ENCODE measurements around the gene ELOF1. TPM values are rescaled to one million over a fixed set of nuclear protein-coding genes. Genes with fewer than 3 reads are reported as not detected.
"Not testable (repeated sequence)": the region's sequence is repeated elsewhere in the genome, so short reads cannot be mapped to it uniquely, and the experiment has no call there.

The ELOF1 gene
- total RNA-seq, 1 donor from 2014 or later, result 28.0 TPM

- Histone ChIP-seq H3K4me1 (no peaks in the 10 kb centered on the region), H3K9me3 (no peaks in the 10 kb centered on the region), H3K27me3 (no peaks in the 10 kb centered on the region), H3K4me3 (no peak overlapping the region), H3K36me3 (no peaks in the 10 kb centered on the region), H3K27ac (no peak overlapping the region)
- intact Hi-C loops (cut with DNase I), result no loop called here
- TF ChIP-seq POLR2AphosphoS5 (IDR thresholded peaks at IDR 0.05; ENCODE audit: insufficient read depth in 1 of 2, low read depth in 1 of 2) (no peak), POLR2A (IDR thresholded peaks at IDR 0.05) (no peak), CTCF (IDR thresholded peaks at IDR 0.05) (no peak)
- DNase-seq (ENCODE audit: extremely low spot score in 2 of 2), result no peak
Observed at GRCh38 chr19:11570039-11570462, 11.0 kb upstream of the ELOF1 start.

GRCh38 chr19:11566164-11566563 is 7.1 kb upstream of the ELOF1 start:
- no peak for DNase-seq (ENCODE audit: extremely low spot score in 2 of 2)
- Histone ChIP-seq H3K27me3 (no peaks in the 10 kb centered on the region), H3K9me3 (no peaks in the 10 kb centered on the region), H3K4me1 (no peaks in the 10 kb centered on the region), H3K27ac (no peak overlapping the region), H3K4me3 (no peak overlapping the region), H3K36me3 (no peaks in the 10 kb centered on the region)
- intact Hi-C loops (cut with DNase I), result no loop called here
- TF ChIP-seq CTCF (IDR thresholded peaks at IDR 0.05), result no peak
- no peak for TF ChIP-seq POLR2AphosphoS5 (IDR thresholded peaks at IDR 0.05; ENCODE audit: insufficient read depth in 1 of 2, low read depth in 1 of 2)
- TF ChIP-seq POLR2A (IDR thresholded peaks at IDR 0.05), result no peak

GRCh38 chr19:11565649-11565980 is 6.6 kb upstream of the ELOF1 start:
- H3K4me3 ChIP-seq; H3K9me3 ChIP-seq; DNase-seq (ENCODE audit: extremely low spot score in 2 of 2); H3K27me3 ChIP-seq; H3K4me1 ChIP-seq; intact Hi-C loops (cut with DNase I); H3K27ac ChIP-seq; H3K36me3 ChIP-seq: not testable (repeated sequence)

DNA sequence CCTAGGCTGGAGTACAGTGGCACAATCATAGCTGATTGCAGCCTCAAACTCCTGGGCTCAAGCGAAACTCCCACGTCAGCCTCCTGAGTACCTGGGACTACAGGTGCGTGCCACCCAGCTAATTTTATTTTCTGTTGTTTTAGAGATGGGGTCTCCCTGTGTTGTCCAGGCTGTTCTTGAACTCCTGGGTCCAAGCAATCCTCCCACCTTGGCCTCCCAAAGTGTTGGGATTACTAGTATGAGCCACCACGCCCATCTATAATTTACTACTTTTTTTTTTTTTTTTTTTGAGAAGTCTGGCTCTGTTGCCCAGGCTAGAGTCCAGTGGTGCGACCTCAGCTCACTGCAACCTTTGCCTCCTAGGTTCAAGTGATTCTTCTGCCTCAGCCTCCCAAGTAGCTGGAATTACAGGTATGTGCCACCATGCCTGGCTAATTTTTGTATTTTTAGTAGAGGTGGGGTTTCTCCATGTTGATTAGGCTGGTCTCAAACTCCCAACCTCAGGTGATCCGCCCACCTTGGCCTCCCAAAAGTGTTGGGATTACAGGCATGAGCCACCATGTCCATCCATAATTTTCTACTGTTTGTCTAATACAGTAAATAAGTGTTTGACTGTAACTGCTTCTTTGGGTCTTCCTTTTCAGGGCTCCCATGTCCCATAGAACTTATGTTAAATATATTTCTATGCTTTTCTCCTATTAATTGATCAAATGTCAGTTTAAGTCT is 5.2 kb upstream of the ELOF1 start:
- H3K9me3 ChIP-seq; DNase-seq (ENCODE audit: extremely low spot score in 2 of 2); H3K27me3 ChIP-seq; H3K36me3 ChIP-seq; H3K4me3 ChIP-seq; H3K27ac ChIP-seq; intact Hi-C loops (cut with DNase I): not testable (repeated sequence)
- H3K4me1 ChIP-seq, result peaks cover 13% of the 10 kb centered on the region

- TF ChIP-seq CTCF (IDR thresholded peaks at IDR 0.05), result no peak
- no peak for TF ChIP-seq POLR2A (IDR thresholded peaks at IDR 0.05)
- TF ChIP-seq POLR2AphosphoS5 (IDR thresholded peaks at IDR 0.05; ENCODE audit: insufficient read depth in 1 of 2, low read depth in 1 of 2), result no peak
- intact Hi-C loops (cut with DNase I), result no loop called here
- peaks cover 14% of the 10 kb centered on the region for H3K4me1 ChIP-seq
- H3K27ac ChIP-seq, result no peak overlapping the region
- no peaks in the 10 kb centered on the region for H3K9me3 ChIP-seq
- no peak overlapping the region for H3K4me3 ChIP-seq
- no peaks in the 10 kb centered on the region for H3K27me3 ChIP-seq
- no peaks in the 10 kb centered on the region for H3K36me3 ChIP-seq
- DNase-seq (ENCODE audit: extremely low spot score in 2 of 2), result no peak
Observed at GRCh38 chr19:11563532-11563931, 4.5 kb upstream of the ELOF1 start.

DNA sequence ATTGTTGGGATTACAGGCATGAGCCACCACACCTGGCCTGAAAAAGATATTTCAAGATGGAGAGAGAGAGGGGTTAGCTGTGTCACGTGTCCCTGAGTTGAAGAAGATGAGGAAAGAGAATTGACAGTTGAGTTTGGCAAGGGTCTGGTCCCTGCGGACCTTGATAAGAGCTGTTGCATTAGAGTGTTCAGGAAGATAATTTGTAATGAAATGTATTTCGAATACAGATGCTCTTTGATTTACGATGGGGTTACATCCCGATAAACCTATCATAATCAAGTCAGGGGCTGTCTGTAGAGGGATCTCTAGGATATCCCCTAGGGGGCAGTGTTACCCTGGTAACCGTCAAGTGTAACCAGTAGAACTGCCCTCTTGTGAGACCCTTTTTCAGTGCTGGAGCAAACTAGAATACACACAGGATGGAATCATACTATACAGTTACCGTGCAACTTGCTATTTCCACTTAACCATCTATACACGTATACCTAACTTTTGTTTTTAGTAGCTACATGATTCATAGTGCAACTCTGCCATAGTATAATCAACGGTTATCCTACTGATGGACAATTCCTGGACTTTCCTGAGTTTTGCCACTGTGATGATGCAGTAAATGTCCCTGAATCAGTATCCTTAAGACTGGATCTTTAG is 1.5 kb upstream of the ELOF1 start:
- Histone ChIP-seq H3K9me3 (no peaks in the 10 kb centered on the region), H3K27ac (no peak overlapping the region), H3K36me3 (peaks cover 0 to 2% of the 10 kb centered on the region in 2 donors), H3K27me3 (no peaks in the 10 kb centered on the region), H3K4me1 (peaks cover 43% of the 10 kb centered on the region), H3K4me3 (no peak overlapping the region)
- intact Hi-C loops (cut with DNase I), result no loop called here
- DNase-seq (ENCODE audit: extremely low spot score in 2 of 2), result no peak
- TF ChIP-seq CTCF (IDR thresholded peaks at IDR 0.05) (peak; percentile 19 to 53 (median 38)), POLR2A (IDR thresholded peaks at IDR 0.05) (no peak)
